ENCODE results near the gene OR51D1.

DNA sequence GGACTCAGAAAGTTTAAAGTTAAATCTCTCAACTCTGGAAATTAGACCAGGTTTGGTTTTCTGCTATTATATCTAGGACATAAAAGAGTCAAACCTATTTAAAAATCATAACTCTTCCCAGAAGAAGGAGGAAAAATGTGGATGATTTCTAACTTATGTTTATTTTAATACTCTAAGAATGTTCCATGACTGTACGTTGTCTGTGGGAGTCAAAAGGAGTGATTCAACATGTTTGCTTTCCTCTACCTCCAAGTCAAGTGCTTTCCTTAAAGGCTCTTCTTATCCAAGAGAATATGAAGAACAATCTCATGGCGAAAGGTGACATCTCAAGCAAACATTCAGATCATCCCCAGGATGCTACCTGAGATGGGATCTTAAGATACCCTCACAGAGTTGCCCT, 28.1 kb downstream of the OR51D1 start:
- TF ChIP-seq, protein P1, sequence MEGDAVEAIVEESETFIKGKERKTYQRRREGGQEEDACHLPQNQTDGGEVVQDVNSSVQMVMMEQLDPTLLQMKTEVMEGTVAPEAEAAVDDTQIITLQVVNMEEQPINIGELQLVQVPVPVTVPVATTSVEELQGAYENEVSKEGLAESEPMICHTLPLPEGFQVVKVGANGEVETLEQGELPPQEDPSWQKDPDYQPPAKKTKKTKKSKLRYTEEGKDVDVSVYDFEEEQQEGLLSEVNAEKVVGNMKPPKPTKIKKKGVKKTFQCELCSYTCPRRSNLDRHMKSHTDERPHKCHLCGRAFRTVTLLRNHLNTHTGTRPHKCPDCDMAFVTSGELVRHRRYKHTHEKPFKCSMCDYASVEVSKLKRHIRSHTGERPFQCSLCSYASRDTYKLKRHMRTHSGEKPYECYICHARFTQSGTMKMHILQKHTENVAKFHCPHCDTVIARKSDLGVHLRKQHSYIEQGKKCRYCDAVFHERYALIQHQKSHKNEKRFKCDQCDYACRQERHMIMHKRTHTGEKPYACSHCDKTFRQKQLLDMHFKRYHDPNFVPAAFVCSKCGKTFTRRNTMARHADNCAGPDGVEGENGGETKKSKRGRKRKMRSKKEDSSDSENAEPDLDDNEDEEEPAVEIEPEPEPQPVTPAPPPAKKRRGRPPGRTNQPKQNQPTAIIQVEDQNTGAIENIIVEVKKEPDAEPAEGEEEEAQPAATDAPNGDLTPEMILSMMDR (IDR thresholded peaks at IDR 0.05): no peak
- no peak for TF ChIP-seq POLR2A (IDR thresholded peaks at IDR 0.05)
- TF ChIP-seq POLR2AphosphoS5 (IDR thresholded peaks at IDR 0.05): no peak

Data from suprapubic skin (tissue), 4 donors.